HEK293 (cell line): ENCODE data around the gene PIK3CD.

Source experiments
- CTCF ChIA-PET: fragments of 350-600 bp; formaldehyde crosslinking; extraction: SDS; loops from one replicate; lab custom pipeline; 2021; ENCODE audit warnings: antibody characterized with exemption; lab: Yijun Ruan, JAX
- POLR2A ChIA-PET: fragments of 300-600 bp; formaldehyde crosslinking; extraction: SDS; loops from one replicate; lab custom pipeline; 2020; ENCODE audit warnings: antibody characterized with exemption, inconsistent platforms; lab: Yijun Ruan, JAX
- H3K27ac ChIP-seq: fragments of 200-500 bp; sonication (Bioruptor generic); 2 replicates; pipeline ENCODE4 v1.5.1; 2014; ENCODE audit warnings: low read depth, low read length, control low read depth, inconsistent platforms; ENCODE audit errors: extremely low read depth
- H3K36me3 ChIP-seq, 2 experiments: fragments of 200-500 bp in 1 of 2; sonication (Bioruptor generic) in 1 of 2; 1 replicate in 1 of 2; 2 replicates in 1 of 2; pipeline ENCODE4 v1.5.1; 2014 to 2017; ENCODE audit warnings: inconsistent platforms in 2 of 2, low read length in 2 of 2; ENCODE audit not compliant: control insufficient read depth in 2 of 2, insufficient read depth in 1 of 2
- H3K4me1 ChIP-seq: fragments of 200-500 bp; sonication (Bioruptor generic); 2 replicates; pipeline ENCODE4 v1.5.1; 2014; ENCODE audit warnings: mild to moderate bottlenecking, low read length, inconsistent platforms; ENCODE audit not compliant: control insufficient read depth, insufficient read depth
- H3K4me3 ChIP-seq: 2 replicates; pipeline ENCODE4 v1.5.1; 2011; ENCODE audit warnings: low read depth, mild to moderate bottlenecking, control low read depth, low read length, moderate library complexity
- H3K9me3 ChIP-seq: fragments of 200-500 bp; sonication (Bioruptor generic); 2 replicates; pipeline ENCODE4 v1.5.1; 2014; ENCODE audit warnings: low read depth, low read length, inconsistent platforms; ENCODE audit not compliant: control insufficient read depth, insufficient read depth
- BCL6B ChIP-seq: fragments of 450-650 bp; formaldehyde crosslinking; IDR thresholded peaks from 2 replicates; pipeline ENCODE4 v1.5.1; 2017; ENCODE audit warnings: missing biosample characterization, missing genetic modification characterization
- CTCF ChIP-seq: fragments of 450-650 bp; formaldehyde crosslinking; IDR thresholded peaks from 2 replicates; pipeline ENCODE4 v1.5.1; 2016; ENCODE audit warnings: missing biosample characterization, missing genetic modification characterization
- FEZF1 ChIP-seq: fragments of 450-650 bp; formaldehyde crosslinking; IDR thresholded peaks from 2 replicates; pipeline ENCODE4 v1.5.1; 2016; ENCODE audit warnings: missing biosample characterization, missing genetic modification characterization
- HOXA7 ChIP-seq: sonication (generic); formaldehyde crosslinking; IDR thresholded peaks from 2 replicates; pipeline ENCODE4 v1.8.1; 2022; ENCODE audit warnings: missing genetic modification reagents, borderline replicate concordance
- PRDM1 ChIP-seq: fragments of 450-650 bp; formaldehyde crosslinking; IDR thresholded peaks from 2 replicates; pipeline ENCODE4; 2016; ENCODE audit warnings: missing biosample characterization, missing genetic modification characterization
- PRDM10 ChIP-seq: fragments of 450-650 bp; formaldehyde crosslinking; IDR thresholded peaks from 2 replicates; pipeline ENCODE4 v1.5.1; 2016; ENCODE audit warnings: missing biosample characterization, missing genetic modification characterization
- ZFHX2 ChIP-seq: fragments of 450-650 bp; formaldehyde crosslinking; conservative IDR thresholded peaks from 2 replicates; pipeline ENCODE4 v1.5.1; 2016; ENCODE audit warnings: missing biosample characterization, missing genetic modification characterization
- ZNF148 ChIP-seq: fragments of 450-650 bp; formaldehyde crosslinking; IDR thresholded peaks from 2 replicates; pipeline ENCODE4 v1.5.0; 2017; ENCODE audit warnings: missing biosample characterization, missing genetic modification characterization, borderline replicate concordance
- ZNF174 ChIP-seq: fragments of 450-650 bp; formaldehyde crosslinking; IDR thresholded peaks from 2 replicates; pipeline ENCODE4 v1.5.0; 2017; ENCODE audit warnings: missing biosample characterization, mild to moderate bottlenecking, missing genetic modification characterization
- ZNF394 ChIP-seq: fragments of 450-650 bp; formaldehyde crosslinking; IDR thresholded peaks from 2 replicates; pipeline ENCODE4 v1.5.1; 2016; ENCODE audit warnings: missing biosample characterization, missing genetic modification characterization, mild to moderate bottlenecking, moderate library complexity, borderline replicate concordance
- ZNF416 ChIP-seq: fragments of 450-650 bp; formaldehyde crosslinking; IDR thresholded peaks from 2 replicates; pipeline ENCODE4 v1.5.1; 2016; ENCODE audit warnings: missing biosample characterization, missing genetic modification characterization
- ZNF529 ChIP-seq: fragments of 450-650 bp; formaldehyde crosslinking; IDR thresholded peaks from 2 replicates; pipeline ENCODE4 v1.5.1; 2017; ENCODE audit warnings: missing genetic modification characterization, missing biosample characterization; ENCODE audit not compliant: insufficient replicate concordance
- ZNF645 ChIP-seq: fragments of 450-650 bp; formaldehyde crosslinking; IDR thresholded peaks from 2 replicates; pipeline ENCODE4; 2016; ENCODE audit warnings: missing biosample characterization, missing genetic modification characterization
- ZNF704 ChIP-seq: fragments of 450-650 bp; formaldehyde crosslinking; IDR thresholded peaks from 2 replicates; pipeline ENCODE4 v1.5.1; 2016; ENCODE audit warnings: missing biosample characterization, missing genetic modification characterization
- ZNF707 ChIP-seq: fragments of 450-650 bp; formaldehyde crosslinking; IDR thresholded peaks from 2 replicates; pipeline ENCODE4 v1.5.1; 2016; ENCODE audit warnings: missing biosample characterization, missing genetic modification characterization

PIK3CD gene

GRCh38 chr1:9633493-9633892 is 18.0 kb upstream of the PIK3CD start (continued):
- no peak for TF ChIP-seq ZNF704 (tag by site-specific recombination)

GRCh38 chr1:9634582-9634981 is 16.9 kb upstream of the PIK3CD start:
- H3K9me3 ChIP-seq: no peaks in the 10 kb centered on the region
- H3K36me3 ChIP-seq: no peaks in the 10 kb centered on the region
- no peak overlapping the region for H3K4me3 ChIP-seq
- no peak for TF ChIP-seq ZNF645 (tag by site-specific recombination)
- peak; percentile 58 for TF ChIP-seq ZNF707 (tag by site-specific recombination)
- no peaks in the 10 kb centered on the region for H3K4me1 ChIP-seq
- POLR2A ChIA-PET: no interaction called here
- no peak overlapping the region for H3K27ac ChIP-seq
- CTCF ChIA-PET: interaction anchor here (0.7 kb wide), 1 partner anchor 224 kb away, joined by 3 read pairs; no protein-coding TSS in a partner anchor

GRCh38 chr1:9639227-9639626 is 12.3 kb upstream of the PIK3CD start:
- POLR2A ChIA-PET: no interaction called here
- H3K9me3 ChIP-seq: no peaks in the 10 kb centered on the region
- H3K36me3 ChIP-seq: no peaks in the 10 kb centered on the region
- H3K27ac ChIP-seq: no peak overlapping the region
- no peaks in the 10 kb centered on the region for H3K4me1 ChIP-seq
- no peak overlapping the region for H3K4me3 ChIP-seq
- TF ChIP-seq CTCF (tag by site-specific recombination): no peak
- no peak for TF ChIP-seq ZNF394
- no peak for TF ChIP-seq ZFHX2 (tag by site-specific recombination)
- no peak for TF ChIP-seq HOXA7 (CRISPR knock-in tag)
- TF ChIP-seq ZNF174 (tag by site-specific recombination): no peak
- no peak for TF ChIP-seq PRDM10
- TF ChIP-seq FEZF1 (tag by site-specific recombination): no peak
- TF ChIP-seq ZNF416 (tag by site-specific recombination): no peak
- no peak for TF ChIP-seq BCL6B (tag by site-specific recombination)
- no peak for TF ChIP-seq PRDM1 (tag by site-specific recombination)
- TF ChIP-seq ZNF529 (tag by site-specific recombination): no peak
- TF ChIP-seq ZNF148 (tag by site-specific recombination): no peak
- CTCF ChIA-PET: no interaction called here
